ENCODE data around the gene PTPRK.

PTPRK gene

GRCh38 chr6:128208851-128209580, 311.4 kb downstream of the PTPRK start:
- no peak for DNase-seq (ENCODE audit: extremely low read depth in 1 of 2, low read depth in 1 of 2)

- no peak for DNase-seq (ENCODE audit: extremely low read depth in 1 of 2, low read depth in 1 of 2)
Observed at GRCh38 chr6:128208078-128208477, 312.3 kb downstream of the PTPRK start.

- no peak for DNase-seq (ENCODE audit: extremely low read depth in 1 of 2, low read depth in 1 of 2)
Observed at GRCh38 chr6:128206610-128207426, 313.6 kb downstream of the PTPRK start.

- no peak for DNase-seq (ENCODE audit: extremely low read depth in 1 of 2, low read depth in 1 of 2)
Observed at GRCh38 chr6:128204616-128205015, 315.8 kb downstream of the PTPRK start.

- DNase-seq (ENCODE audit: extremely low read depth in 1 of 2, low read depth in 1 of 2): no peak
Observed at GRCh38 chr6:128202169-128202765, 318.1 kb downstream of the PTPRK start.

GRCh38 chr6:128200789-128201188, 319.6 kb downstream of the PTPRK start:
- no peak for DNase-seq (ENCODE audit: extremely low read depth in 1 of 2, low read depth in 1 of 2)

- DNase-seq (ENCODE audit: extremely low read depth in 1 of 2, low read depth in 1 of 2): no peak
Observed at GRCh38 chr6:128199461-128199860, 320.9 kb downstream of the PTPRK start.

- no peak for DNase-seq (ENCODE audit: extremely low read depth in 1 of 2, low read depth in 1 of 2)
Observed at GRCh38 chr6:128192972-128193371, 327.4 kb downstream of the PTPRK start.

- no peak for DNase-seq (ENCODE audit: extremely low read depth in 1 of 2, low read depth in 1 of 2)
Observed at GRCh38 chr6:128188678-128189077, 331.7 kb downstream of the PTPRK start.

GRCh38 chr6:128186729-128187128, 333.7 kb downstream of the PTPRK start:
- no peak for DNase-seq (ENCODE audit: extremely low read depth in 1 of 2, low read depth in 1 of 2)

GRCh38 chr6:128179876-128180438, 340.4 kb downstream of the PTPRK start:
- no peak for DNase-seq (ENCODE audit: extremely low read depth in 1 of 2, low read depth in 1 of 2)

GRCh38 chr6:128174724-128175123, 345.7 kb downstream of the PTPRK start:
- DNase-seq (ENCODE audit: extremely low read depth in 1 of 2, low read depth in 1 of 2): no peak

GRCh38 chr6:128172752-128173682, 347.4 kb downstream of the PTPRK start:
- DNase-seq (ENCODE audit: extremely low read depth in 1 of 2, low read depth in 1 of 2): no peak

GRCh38 chr6:128172081-128172480, 348.3 kb downstream of the PTPRK start:
- no peak for DNase-seq (ENCODE audit: extremely low read depth in 1 of 2, low read depth in 1 of 2)

- DNase-seq (ENCODE audit: extremely low read depth in 1 of 2, low read depth in 1 of 2): no peak
Observed at GRCh38 chr6:128171182-128171581, 349.2 kb downstream of the PTPRK start.

- DNase-seq (ENCODE audit: extremely low read depth in 1 of 2, low read depth in 1 of 2): no peak
Observed at GRCh38 chr6:128168244-128168643, 352.2 kb downstream of the PTPRK start.

- DNase-seq (ENCODE audit: extremely low read depth in 1 of 2, low read depth in 1 of 2): no peak
Observed at GRCh38 chr6:128167552-128167951, 352.8 kb downstream of the PTPRK start.

- DNase-seq (ENCODE audit: extremely low read depth in 1 of 2, low read depth in 1 of 2): no peak
Observed at GRCh38 chr6:128164254-128164653, 356.1 kb downstream of the PTPRK start.

- DNase-seq (ENCODE audit: extremely low read depth in 1 of 2, low read depth in 1 of 2): no peak
Observed at GRCh38 chr6:128162423-128162822, 358.0 kb downstream of the PTPRK start.

GRCh38 chr6:128161839-128162238, 358.6 kb downstream of the PTPRK start:
- no peak for DNase-seq (ENCODE audit: extremely low read depth in 1 of 2, low read depth in 1 of 2)
